Suprapubic skin (tissue), 4 donors: ENCODE measurements around the gene MYO1F.

ENCODE experiments used
- POLR2A ChIP-seq, 2 donors: fragments of 450-650 bp; IDR thresholded peaks; one replicate each; pipeline ENCODE4 v1.6.1; 2017; ENCODE audit warnings: antibody characterized with exemption in 2 of 2, mild to moderate bottlenecking in 2 of 2, moderate library complexity in 2 of 2
- POLR2AphosphoS5 ChIP-seq, 3 donors: sonication (generic); formaldehyde crosslinking; IDR thresholded peaks; one replicate each; pipeline ENCODE4 v1.6.1; 2017; ENCODE audit warnings: antibody characterized with exemption in 3 of 3
- TF ChIP-seq, protein P1 (sequence below), 2 donors: fragments of 200-600 bp in 1 of 2; fragments of 450-650 bp in 1 of 2; sonication (generic) in 1 of 2; IDR thresholded peaks; one replicate each; pipeline ENCODE4 v1.5.1; 2016 to 2019; ENCODE audit warnings: antibody characterized with exemption in 2 of 2, mild to moderate bottlenecking in 1 of 2, moderate library complexity in 1 of 2

DNA sequence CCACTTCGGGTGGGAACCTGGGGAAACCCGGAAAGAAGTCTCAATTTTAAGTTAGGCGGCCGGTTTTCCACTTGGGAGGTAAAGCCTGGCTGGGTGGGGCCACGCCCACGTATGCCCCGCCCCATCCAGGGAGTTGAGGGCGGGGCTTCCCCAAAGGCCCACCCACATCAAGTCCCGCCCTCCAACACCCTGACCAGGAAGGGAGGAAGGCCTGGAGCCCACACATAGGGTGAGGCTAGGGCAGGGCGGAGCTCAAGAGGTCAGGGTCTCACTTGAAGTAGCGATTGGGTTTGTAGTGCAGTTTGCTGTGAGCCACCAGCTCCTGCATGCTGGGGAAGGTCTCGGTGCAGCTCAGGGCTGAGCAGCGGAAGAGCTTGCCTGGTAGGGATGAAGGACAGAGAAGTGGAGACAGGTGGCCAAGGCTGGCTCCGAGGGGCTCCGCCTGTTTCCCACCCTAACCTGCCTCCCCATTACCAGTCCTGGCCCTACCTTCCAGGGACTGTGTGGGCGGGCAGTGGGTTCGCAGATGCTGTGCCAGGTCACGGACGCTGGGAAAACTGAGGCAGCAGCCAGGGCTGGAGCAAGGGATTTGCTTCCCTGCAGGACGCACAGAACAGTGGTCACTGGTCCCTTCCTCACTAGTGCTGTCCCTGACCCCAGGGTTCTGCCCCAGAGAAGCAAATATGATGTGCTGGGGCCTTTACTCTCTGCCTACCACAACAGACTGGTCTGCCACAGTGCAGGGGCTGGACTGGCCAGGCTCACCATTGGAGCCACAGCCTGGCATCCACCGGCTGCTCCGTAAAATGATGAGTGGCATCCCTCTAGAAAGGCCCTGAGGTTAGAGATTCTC is 64.9 kb downstream of the MYO1F start:
- TF ChIP-seq, protein P1, sequence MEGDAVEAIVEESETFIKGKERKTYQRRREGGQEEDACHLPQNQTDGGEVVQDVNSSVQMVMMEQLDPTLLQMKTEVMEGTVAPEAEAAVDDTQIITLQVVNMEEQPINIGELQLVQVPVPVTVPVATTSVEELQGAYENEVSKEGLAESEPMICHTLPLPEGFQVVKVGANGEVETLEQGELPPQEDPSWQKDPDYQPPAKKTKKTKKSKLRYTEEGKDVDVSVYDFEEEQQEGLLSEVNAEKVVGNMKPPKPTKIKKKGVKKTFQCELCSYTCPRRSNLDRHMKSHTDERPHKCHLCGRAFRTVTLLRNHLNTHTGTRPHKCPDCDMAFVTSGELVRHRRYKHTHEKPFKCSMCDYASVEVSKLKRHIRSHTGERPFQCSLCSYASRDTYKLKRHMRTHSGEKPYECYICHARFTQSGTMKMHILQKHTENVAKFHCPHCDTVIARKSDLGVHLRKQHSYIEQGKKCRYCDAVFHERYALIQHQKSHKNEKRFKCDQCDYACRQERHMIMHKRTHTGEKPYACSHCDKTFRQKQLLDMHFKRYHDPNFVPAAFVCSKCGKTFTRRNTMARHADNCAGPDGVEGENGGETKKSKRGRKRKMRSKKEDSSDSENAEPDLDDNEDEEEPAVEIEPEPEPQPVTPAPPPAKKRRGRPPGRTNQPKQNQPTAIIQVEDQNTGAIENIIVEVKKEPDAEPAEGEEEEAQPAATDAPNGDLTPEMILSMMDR (IDR thresholded peaks at IDR 0.05) = no peak
- TF ChIP-seq POLR2A (IDR thresholded peaks at IDR 0.05) = no peak
- TF ChIP-seq POLR2AphosphoS5 (IDR thresholded peaks at IDR 0.05) = no peak
